GM12891 (cell line): ENCODE data around the gene LIF.

Source experiments
- POLR2A ChIP-seq: IDR thresholded peaks from 2 replicates; pipeline ENCODE4 v1.6.1; 2011; ENCODE audit warnings: low read depth, low read length, control low read depth
- POLR2AphosphoS5 ChIP-seq: IDR thresholded peaks from 2 replicates; pipeline ENCODE4 v1.6.1; 2011; ENCODE audit warnings: low read depth, low read length, control low read depth
- SPI1 ChIP-seq: IDR thresholded peaks from 2 replicates; pipeline ENCODE4 v1.6.1; 2011; ENCODE audit warnings: low read depth, low read length, control low read depth
- TAF1 ChIP-seq: IDR thresholded peaks from 2 replicates; pipeline ENCODE4 v1.6.1; 2011; ENCODE audit warnings: low read depth, low read length, control low read depth

DNA sequence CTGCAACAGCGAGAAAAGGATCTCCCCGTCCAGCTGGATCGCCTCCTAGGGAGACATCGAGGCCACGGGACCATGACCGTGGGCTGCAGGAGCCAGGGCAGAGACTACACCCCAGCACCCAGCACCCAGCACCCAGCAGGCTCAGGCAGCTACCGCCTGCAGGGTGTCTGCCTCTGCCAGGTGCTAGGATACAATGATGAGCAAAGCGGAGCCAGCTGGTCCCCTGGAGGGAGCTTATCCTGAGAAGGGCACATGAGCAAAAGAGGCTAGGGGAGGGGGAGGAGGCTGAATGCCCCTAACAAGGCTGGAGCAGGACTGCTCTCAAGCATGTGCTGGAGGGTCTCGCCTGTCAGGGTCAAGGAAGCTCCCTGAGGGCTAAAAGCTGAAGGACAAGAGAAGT is 47.5 kb upstream of the LIF start:
- TF ChIP-seq POLR2AphosphoS5 (no peak), POLR2A (no peak), TAF1 (no peak), SPI1 (no peak)
